Measurements from ENCODE around the gene NUP54.

Gene NUP54

GRCh38 chr4:76074993-76075600 is 73.1 kb downstream of the NUP54 start:
- H3K79me2 ChIP-seq, result no peaks in the 10 kb centered on the region
- no peak overlapping the region for H3K9ac ChIP-seq
- no peaks in the 10 kb centered on the region for H3K36me3 ChIP-seq (ENCODE audit: control insufficient read depth, insufficient read depth, low read length)
- no peaks in the 10 kb centered on the region for H3K27me3 ChIP-seq (ENCODE audit: control insufficient read depth, insufficient read depth, low read length)
- no peaks in the 10 kb centered on the region for H3K9me3 ChIP-seq (ENCODE audit: control insufficient read depth, low read length)
- no peak overlapping the region for H3K4me2 ChIP-seq (ENCODE audit: low read length)
- no peak overlapping the region for H3K27ac ChIP-seq
- no peak for TF ChIP-seq CTCF (IDR thresholded peaks at IDR 0.05)
- no peak overlapping the region for H2AFZ ChIP-seq
- no peaks in the 10 kb centered on the region for H3K4me1 ChIP-seq
- H3K4me3 ChIP-seq (ENCODE audit: low read depth, low read length), result no peak overlapping the region

GRCh38 chr4:76074468-76074867 is 73.7 kb downstream of the NUP54 start, which contains the start of gene ART3:
Gene ART3, plus strand, starts transcription at chr4:76074709. Its CDS starts 1,181 bp downstream, at chr4:76075890.
- no peak for TF ChIP-seq CTCF (IDR thresholded peaks at IDR 0.05)
- H3K36me3 ChIP-seq (ENCODE audit: control insufficient read depth, insufficient read depth, low read length), result no peaks in the 10 kb centered on the region

GRCh38 chr4:76072760-76073159 is 75.4 kb downstream of the NUP54 start:
- H2AFZ ChIP-seq, result no peak overlapping the region
- H3K36me3 ChIP-seq (ENCODE audit: control insufficient read depth, insufficient read depth, low read length), result no peaks in the 10 kb centered on the region
- no peak overlapping the region for H3K9ac ChIP-seq
- no peak overlapping the region for H3K4me2 ChIP-seq (ENCODE audit: low read length)
- no peaks in the 10 kb centered on the region for H3K9me3 ChIP-seq (ENCODE audit: control insufficient read depth, low read length)
- H3K4me1 ChIP-seq, result no peaks in the 10 kb centered on the region
- H3K4me3 ChIP-seq (ENCODE audit: low read depth, low read length), result no peak overlapping the region
- no peak overlapping the region for H3K27ac ChIP-seq
- no peaks in the 10 kb centered on the region for H3K79me2 ChIP-seq
- H3K27me3 ChIP-seq (ENCODE audit: control insufficient read depth, insufficient read depth, low read length), result no peaks in the 10 kb centered on the region
- TF ChIP-seq CTCF (IDR thresholded peaks at IDR 0.05), result no peak

More at GRCh38 chr4:76074468-76074867, 73.7 kb downstream of the NUP54 start, which contains the start of gene ART3:
- H3K27me3 ChIP-seq (ENCODE audit: control insufficient read depth, insufficient read depth, low read length), result no peaks in the 10 kb centered on the region
- no peaks in the 10 kb centered on the region for H3K9me3 ChIP-seq (ENCODE audit: control insufficient read depth, low read length)
- no peaks in the 10 kb centered on the region for H3K79me2 ChIP-seq
- no peak within 1 kb of the TSS for H3K4me2 ChIP-seq (ENCODE audit: low read length)
- H2AFZ ChIP-seq, result no peak within 1 kb of the TSS
- no peak within 1 kb of the TSS for H3K27ac ChIP-seq
- H3K4me3 ChIP-seq (ENCODE audit: low read depth, low read length), result no peak within 1 kb of the TSS
- H3K4me1 ChIP-seq, result no peaks in the 10 kb centered on the region
- no peak within 1 kb of the TSS for H3K9ac ChIP-seq

- Histone ChIP-seq H3K27me3 (ENCODE audit: control insufficient read depth, insufficient read depth, low read length) (no peaks in the 10 kb centered on the region), H3K4me3 (ENCODE audit: low read depth, low read length) (no peak overlapping the region), H3K9ac (no peak overlapping the region), H3K4me2 (ENCODE audit: low read length) (no peak overlapping the region), H3K27ac (no peak overlapping the region), H3K9me3 (ENCODE audit: control insufficient read depth, low read length) (no peaks in the 10 kb centered on the region), H2AFZ (no peak overlapping the region), H3K36me3 (ENCODE audit: control insufficient read depth, insufficient read depth, low read length) (no peaks in the 10 kb centered on the region), H3K79me2 (no peaks in the 10 kb centered on the region), H3K4me1 (no peaks in the 10 kb centered on the region)
- TF ChIP-seq CTCF (IDR thresholded peaks at IDR 0.05), result peak; percentile 63
Measured at GRCh38 chr4:76067652-76068286, 80.4 kb downstream of the NUP54 start.

GRCh38 chr4:76066546-76066945 is 81.7 kb downstream of the NUP54 start:
- H3K36me3 ChIP-seq (ENCODE audit: control insufficient read depth, insufficient read depth, low read length), result no peaks in the 10 kb centered on the region
- H2AFZ ChIP-seq, result no peak overlapping the region
- H3K4me1 ChIP-seq, result no peaks in the 10 kb centered on the region
- no peak overlapping the region for H3K4me3 ChIP-seq (ENCODE audit: low read depth, low read length)
- H3K9me3 ChIP-seq (ENCODE audit: control insufficient read depth, low read length), result no peaks in the 10 kb centered on the region
- H3K79me2 ChIP-seq, result no peaks in the 10 kb centered on the region
- H3K27ac ChIP-seq, result no peak overlapping the region
- no peaks in the 10 kb centered on the region for H3K27me3 ChIP-seq (ENCODE audit: control insufficient read depth, insufficient read depth, low read length)
- H3K4me2 ChIP-seq (ENCODE audit: low read length), result no peak overlapping the region
- H3K9ac ChIP-seq, result no peak overlapping the region
- no peak for TF ChIP-seq CTCF (IDR thresholded peaks at IDR 0.05)
